A673 (cell line): ENCODE data around the gene YTHDF2.

Experiments
- CTCF ChIP-seq: fragments of 300-800, 200-600 bp; sonication (generic); conservative IDR thresholded peaks from 2 replicates; pipeline ENCODE4 v1.5.1; 2017; ENCODE audit warnings: low read depth, mild to moderate bottlenecking, antibody characterized with exemption, low read length, moderate library complexity, mixed read lengths
- EZH2 ChIP-seq: fragments of 200-600 bp; sonication (generic); IDR thresholded peaks from 2 replicates; pipeline ENCODE4 v1.6.1; 2017; ENCODE audit warnings: borderline replicate concordance, low read depth, mild to moderate bottlenecking, mixed read lengths, antibody characterized with exemption, low read length; ENCODE audit not compliant: poor library complexity, severe bottlenecking

- TF ChIP-seq CTCF (no peak), EZH2 (no peak)
Measured at GRCh38 chr1:28718166-28718565, 18.6 kb upstream of the YTHDF2 start.
